ENCODE data around the gene RTN4IP1.

Gene RTN4IP1

DNA sequence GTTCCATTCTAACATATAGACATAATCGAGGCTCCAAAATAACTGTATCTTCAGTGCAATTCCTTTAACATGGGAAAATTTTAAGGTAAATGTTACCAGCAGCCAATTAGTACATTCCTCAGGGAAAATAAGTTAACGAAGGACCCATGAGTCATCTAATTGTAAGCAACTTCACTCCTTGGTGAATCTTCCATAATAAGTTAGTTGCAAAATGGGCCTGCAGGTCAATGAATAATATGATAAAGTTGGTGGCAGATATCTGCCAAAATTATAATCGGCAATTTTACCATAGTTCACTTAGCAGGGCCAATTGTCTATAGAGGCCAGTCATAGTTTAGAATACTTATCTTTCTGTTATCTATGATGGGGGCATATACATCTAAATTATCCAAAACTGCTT lies 42.4 kb upstream of the RTN4IP1 start:
- no peak overlapping the region for H3K9ac ChIP-seq (ENCODE audit: low read length)
- H3K4me1 ChIP-seq (ENCODE audit: insufficient read depth, low read length, severe bottlenecking): peaks cover 53% of the 10 kb centered on the region
- no peaks in the 10 kb centered on the region for H3F3A ChIP-seq (ENCODE audit: insufficient read depth, low read length)
- H3K36me3 ChIP-seq (ENCODE audit: insufficient read depth, low read length): peaks cover 10% of the 10 kb centered on the region; the same call in 1 of the 2 replicates
- no peak overlapping the region for H2AFZ ChIP-seq (ENCODE audit: low read length)
- H3K27ac ChIP-seq (ENCODE audit: low read depth, low read length, poor library complexity, severe bottlenecking): no peak overlapping the region
- TF ChIP-seq, protein P1, sequence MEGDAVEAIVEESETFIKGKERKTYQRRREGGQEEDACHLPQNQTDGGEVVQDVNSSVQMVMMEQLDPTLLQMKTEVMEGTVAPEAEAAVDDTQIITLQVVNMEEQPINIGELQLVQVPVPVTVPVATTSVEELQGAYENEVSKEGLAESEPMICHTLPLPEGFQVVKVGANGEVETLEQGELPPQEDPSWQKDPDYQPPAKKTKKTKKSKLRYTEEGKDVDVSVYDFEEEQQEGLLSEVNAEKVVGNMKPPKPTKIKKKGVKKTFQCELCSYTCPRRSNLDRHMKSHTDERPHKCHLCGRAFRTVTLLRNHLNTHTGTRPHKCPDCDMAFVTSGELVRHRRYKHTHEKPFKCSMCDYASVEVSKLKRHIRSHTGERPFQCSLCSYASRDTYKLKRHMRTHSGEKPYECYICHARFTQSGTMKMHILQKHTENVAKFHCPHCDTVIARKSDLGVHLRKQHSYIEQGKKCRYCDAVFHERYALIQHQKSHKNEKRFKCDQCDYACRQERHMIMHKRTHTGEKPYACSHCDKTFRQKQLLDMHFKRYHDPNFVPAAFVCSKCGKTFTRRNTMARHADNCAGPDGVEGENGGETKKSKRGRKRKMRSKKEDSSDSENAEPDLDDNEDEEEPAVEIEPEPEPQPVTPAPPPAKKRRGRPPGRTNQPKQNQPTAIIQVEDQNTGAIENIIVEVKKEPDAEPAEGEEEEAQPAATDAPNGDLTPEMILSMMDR (IDR thresholded peaks at IDR 0.05; ENCODE audit: low read length): no peak
- H3K9me2 ChIP-seq (ENCODE audit: low read depth, low read length): no peaks in the 10 kb centered on the region
- H3K79me2 ChIP-seq (ENCODE audit: insufficient read depth, low read length): peaks cover 9% of the 10 kb centered on the region; the same call in 1 of the 2 replicates
- no peak overlapping the region for H3K4me3 ChIP-seq (ENCODE audit: low read depth, low read length, poor library complexity, severe bottlenecking)
- H3K27me3 ChIP-seq (ENCODE audit: insufficient read depth, low read length): no peaks in the 10 kb centered on the region
- H3K4me2 ChIP-seq (ENCODE audit: low read length): no peak overlapping the region
- no peaks in the 10 kb centered on the region for H4K20me1 ChIP-seq (ENCODE audit: insufficient read depth, low read length)
- H3K9me3 ChIP-seq (ENCODE audit: low read length): no peaks in the 10 kb centered on the region

DNA sequence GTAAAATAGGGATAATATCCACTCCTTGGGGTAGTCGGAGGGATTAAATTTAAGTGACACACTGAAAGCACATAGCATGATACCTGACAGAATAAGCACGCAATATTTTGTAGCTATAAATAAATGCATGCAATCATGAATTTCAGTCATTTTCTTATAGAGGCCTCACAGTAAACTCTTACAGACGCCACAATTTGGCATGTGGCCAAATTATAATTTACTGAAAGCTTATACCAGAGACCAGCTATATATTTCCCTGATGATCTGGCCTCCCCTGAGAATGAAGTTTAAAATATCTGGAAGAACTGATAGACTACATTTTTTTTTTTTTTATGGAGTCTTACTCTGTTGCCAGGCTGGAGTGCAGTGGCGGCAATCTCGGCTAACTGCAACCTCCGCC lies 40.9 kb upstream of the RTN4IP1 start:
- H3K27me3 ChIP-seq (ENCODE audit: insufficient read depth, low read length): no peaks in the 10 kb centered on the region
- H3K9ac ChIP-seq (ENCODE audit: low read length): no peak overlapping the region
- 0 out of 2 replicates have a peak, but pooled peaks cover under 1% of the 10 kb centered on the region for H3K9me3 ChIP-seq (ENCODE audit: low read length)
- no peak overlapping the region for H3K4me2 ChIP-seq (ENCODE audit: low read length)
- peaks cover 19% of the 10 kb centered on the region; the same call in 1 of the 2 replicates for H3K79me2 ChIP-seq (ENCODE audit: insufficient read depth, low read length)
- H3F3A ChIP-seq (ENCODE audit: insufficient read depth, low read length): no peaks in the 10 kb centered on the region
- no peaks in the 10 kb centered on the region for H3K9me2 ChIP-seq (ENCODE audit: low read depth, low read length)
- H3K36me3 ChIP-seq (ENCODE audit: insufficient read depth, low read length): peaks cover 21% of the 10 kb centered on the region
- H3K4me1 ChIP-seq (ENCODE audit: insufficient read depth, low read length, severe bottlenecking): peaks cover 53% of the 10 kb centered on the region
- no peak overlapping the region for H3K4me3 ChIP-seq (ENCODE audit: low read depth, low read length, poor library complexity, severe bottlenecking)
- H2AFZ ChIP-seq (ENCODE audit: low read length): no peak overlapping the region
- TF ChIP-seq, protein P1 (IDR thresholded peaks at IDR 0.05; ENCODE audit: low read length): no peak
- TF ChIP-seq EZH2 (IDR thresholded peaks at IDR 0.05; ENCODE audit: borderline replicate concordance, low read length): no peak
- peak overlapping the region; percentile 93 for H3K27ac ChIP-seq (ENCODE audit: low read depth, low read length, poor library complexity, severe bottlenecking)
- H4K20me1 ChIP-seq (ENCODE audit: insufficient read depth, low read length): no peaks in the 10 kb centered on the region

DNA sequence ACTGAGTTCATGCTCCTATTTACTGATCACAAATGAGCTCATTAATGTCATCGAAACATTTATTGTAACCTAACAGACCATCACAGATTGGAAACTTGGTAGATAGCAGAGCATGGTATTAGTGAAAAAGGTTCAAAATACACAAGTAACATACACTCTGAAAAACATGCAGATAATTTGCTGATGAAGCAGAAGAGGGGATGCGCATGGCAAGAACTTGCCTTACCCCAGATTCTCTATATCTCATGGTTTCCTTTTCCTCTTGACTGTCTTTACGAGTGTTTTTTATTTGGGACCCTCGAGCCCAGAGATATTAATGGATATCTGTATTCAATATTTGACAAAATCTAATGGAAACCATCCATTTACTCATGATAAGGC lies 37.7 kb upstream of the RTN4IP1 start:
- H3K4me1 ChIP-seq (ENCODE audit: insufficient read depth, low read length, severe bottlenecking): peaks cover 71% of the 10 kb centered on the region
- peak overlapping the region; percentile 59 for H3K4me3 ChIP-seq (ENCODE audit: low read depth, low read length, poor library complexity, severe bottlenecking)
- peak overlapping the region; percentile 93 for H3K27ac ChIP-seq (ENCODE audit: low read depth, low read length, poor library complexity, severe bottlenecking)
- H3K4me2 ChIP-seq (ENCODE audit: low read length): peak overlapping the region; percentile 65
- TF ChIP-seq, protein P1 (IDR thresholded peaks at IDR 0.05; ENCODE audit: low read length): no peak
- no peak for TF ChIP-seq EZH2 (IDR thresholded peaks at IDR 0.05; ENCODE audit: borderline replicate concordance, low read length)
- no peaks in the 10 kb centered on the region for H4K20me1 ChIP-seq (ENCODE audit: insufficient read depth, low read length)
- no peaks in the 10 kb centered on the region for H3F3A ChIP-seq (ENCODE audit: insufficient read depth, low read length)
- 0 out of 2 replicates have a peak, but pooled peaks cover 2% of the 10 kb centered on the region for H3K9me3 ChIP-seq (ENCODE audit: low read length)
- H3K9ac ChIP-seq (ENCODE audit: low read length): peak overlapping the region; percentile 76
- peaks cover 53% of the 10 kb centered on the region for H3K36me3 ChIP-seq (ENCODE audit: insufficient read depth, low read length)
- no peaks in the 10 kb centered on the region for H3K27me3 ChIP-seq (ENCODE audit: insufficient read depth, low read length)
- no peak overlapping the region for H2AFZ ChIP-seq (ENCODE audit: low read length)
- H3K9me2 ChIP-seq (ENCODE audit: low read depth, low read length): no peaks in the 10 kb centered on the region
- H3K79me2 ChIP-seq (ENCODE audit: insufficient read depth, low read length): peaks cover 41% of the 10 kb centered on the region
